Transverse colon (tissue), 4 donors: ENCODE measurements around the gene LSM7. TPM values are rescaled to one million over a fixed set of nuclear protein-coding genes. Genes with fewer than 3 reads are reported as not detected.

Experiments used
- DNase-seq: peaks from one replicate; pipeline ENCODE4 v3.0.0-alpha.2; 2019
- H3K27ac ChIP-seq, 4 donors: fragments of 200-600 bp; sonication (generic); 2 replicates each; pipeline ENCODE4 v1.5.1; 2016 to 2018; ENCODE audit warnings: inconsistent platforms in 4 of 4
- H3K27me3 ChIP-seq: fragments of 200-600 bp; sonication (generic); 2 replicates; pipeline ENCODE4 v1.5.1; 2017; ENCODE audit warnings: inconsistent platforms
- H3K36me3 ChIP-seq, 4 donors: fragments of 200-600 bp; sonication (generic); 2 replicates each; pipeline ENCODE4 v1.5.1; 2017 to 2019; ENCODE audit warnings: inconsistent platforms in 4 of 4
- H3K4me1 ChIP-seq, 4 donors: fragments of 200-600 bp; sonication (generic); 2 replicates each; pipeline ENCODE4 v1.5.1; 2017 to 2020; ENCODE audit warnings: inconsistent platforms in 4 of 4
- H3K4me3 ChIP-seq, 4 donors: fragments of 200-600 bp; sonication (generic); 1 replicate in 1 of 4; 2 replicates in 3 of 4; pipeline versions ENCODE4 v1.5.1 to v1.6.1; 2017 to 2019; ENCODE audit warnings: inconsistent platforms in 4 of 4
- H3K9me3 ChIP-seq, 2 donors: fragments of 200-600 bp; sonication (generic); 2 replicates each; pipeline ENCODE4 v1.5.1; 2017 to 2019; ENCODE audit warnings: inconsistent platforms in 2 of 2
- EP300 ChIP-seq: sonication (generic); formaldehyde crosslinking; IDR thresholded peaks from one replicate; pipeline ENCODE4 v1.6.1; 2017; ENCODE audit warnings: antibody characterized with exemption, low read depth
- POLR2A ChIP-seq: fragments of 450-650 bp; IDR thresholded peaks from one replicate; pipeline ENCODE4 v1.6.1; 2016; ENCODE audit warnings: antibody characterized with exemption, mild to moderate bottlenecking, moderate library complexity
- POLR2AphosphoS5 ChIP-seq, 3 donors: sonication (generic); formaldehyde crosslinking; IDR thresholded peaks; one replicate each; pipeline ENCODE4 v1.6.1; 2016; ENCODE audit warnings: antibody characterized with exemption in 3 of 3
- WGBS, 2 donors: methylation state at CpG; one replicate each; pipeline ENCODE4 v1.1.5; 2018; ENCODE audit warnings: low coverage in 1 of 2; 5-methylcytosine and 5-hydroxymethylcytosine counted together
- in situ Hi-C, 4 donors: fragments of 200-750 bp; cut with MboI; loops; one replicate each; pipeline versions ENCODE4 v1.15.0 to v1.15.1; 2017; ENCODE audit warnings: low sequenced_read_pairs in 3 of 4, low pct_ligation_motif_present in 1 of 4, low pct_unique_long_range_greater_than_20kb in 1 of 4
- intact Hi-C: fragments of 100-400 bp; cut with DNase I; formaldehyde crosslinking; loops from one replicate; pipeline ENCODE4 v1.15.1; 2023; ENCODE audit warnings: low total_unique reads
- total RNA-seq, 4 donors: library from RNA; depleted of rRNA; stranded (reverse); fragments of >200 nt; gene quantifications; one replicate each; pipeline ENCODE4 v1.1.0, GENCODE V29; 2016
- TF ChIP-seq, protein P1 (sequence below), 5 experiments: fragments of 200-600 bp in 3 of 5; fragments of 450-650 bp in 2 of 5; sonication (generic) in 3 of 5; IDR thresholded peaks; 1 replicate in 2 of 5; 2 replicates in 3 of 5; pipeline ENCODE4 v1.5.1; 2016 to 2017; ENCODE audit warnings: antibody characterized with exemption in 5 of 5, inconsistent platforms in 3 of 5, mild to moderate bottlenecking in 2 of 5, moderate library complexity in 1 of 5

The LSM7 gene
- total RNA-seq, 4 donors from 2014 or later, result 62.9 to 151 (median 132) TPM

DNA sequence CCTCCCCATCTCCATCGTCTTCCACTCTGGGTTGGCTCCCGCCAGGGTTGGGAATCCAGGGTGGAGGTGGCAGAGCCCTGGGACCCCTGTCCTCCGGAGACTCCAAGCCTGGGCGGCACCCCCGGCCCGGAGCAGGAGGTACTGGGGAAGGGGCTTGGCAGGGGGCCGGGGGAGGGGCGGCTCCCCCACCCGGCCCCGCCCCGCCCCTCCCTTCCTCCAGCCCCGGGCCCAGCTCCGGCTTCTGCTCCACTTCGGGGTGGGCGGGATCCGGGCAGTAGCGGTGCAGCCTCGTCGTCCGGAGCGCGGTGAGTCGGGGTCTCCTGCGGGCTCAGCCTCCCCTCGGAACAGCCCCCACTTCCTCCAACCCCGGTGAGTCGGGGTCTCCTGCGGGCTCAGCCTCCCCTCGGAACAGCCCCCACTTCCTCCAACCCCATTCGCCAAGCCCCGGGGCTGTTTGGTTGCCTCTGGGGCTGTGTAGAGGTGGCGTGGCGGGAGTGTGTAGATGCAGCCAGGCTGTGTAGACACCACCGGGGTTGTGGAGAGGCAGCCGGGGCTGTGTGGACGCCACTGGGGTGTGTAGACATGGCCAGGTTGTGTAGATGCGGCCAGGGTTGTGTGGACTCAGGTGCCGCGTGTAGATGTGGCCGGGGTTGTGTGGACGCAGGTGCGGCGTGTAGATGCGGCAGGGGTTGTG, 31.8 kb upstream of the LSM7 start, which contains the start of gene TMPRSS9:
Gene TMPRSS9 (plus strand): TSS at position 274 of the 694 bp plus-strand sequence. CDS start 29,521 bp downstream, outside the sequence.
- Histone ChIP-seq H3K4me1 (peaks cover 0 to 4% (median 0%) of the 10 kb centered on the region in 4 donors), H3K27ac (no peak within 1 kb of the TSS), H3K4me3 (no peak within 1 kb of the TSS), H3K9me3 (no peaks in the 10 kb centered on the region), H3K36me3 (no peaks in the 10 kb centered on the region), H3K27me3 (peaks cover 58% of the 10 kb centered on the region)
- in situ Hi-C loops, result no loop called here
- TF ChIP-seq POLR2AphosphoS5 (IDR thresholded peaks at IDR 0.05), result no peak
- TF ChIP-seq, protein P1, sequence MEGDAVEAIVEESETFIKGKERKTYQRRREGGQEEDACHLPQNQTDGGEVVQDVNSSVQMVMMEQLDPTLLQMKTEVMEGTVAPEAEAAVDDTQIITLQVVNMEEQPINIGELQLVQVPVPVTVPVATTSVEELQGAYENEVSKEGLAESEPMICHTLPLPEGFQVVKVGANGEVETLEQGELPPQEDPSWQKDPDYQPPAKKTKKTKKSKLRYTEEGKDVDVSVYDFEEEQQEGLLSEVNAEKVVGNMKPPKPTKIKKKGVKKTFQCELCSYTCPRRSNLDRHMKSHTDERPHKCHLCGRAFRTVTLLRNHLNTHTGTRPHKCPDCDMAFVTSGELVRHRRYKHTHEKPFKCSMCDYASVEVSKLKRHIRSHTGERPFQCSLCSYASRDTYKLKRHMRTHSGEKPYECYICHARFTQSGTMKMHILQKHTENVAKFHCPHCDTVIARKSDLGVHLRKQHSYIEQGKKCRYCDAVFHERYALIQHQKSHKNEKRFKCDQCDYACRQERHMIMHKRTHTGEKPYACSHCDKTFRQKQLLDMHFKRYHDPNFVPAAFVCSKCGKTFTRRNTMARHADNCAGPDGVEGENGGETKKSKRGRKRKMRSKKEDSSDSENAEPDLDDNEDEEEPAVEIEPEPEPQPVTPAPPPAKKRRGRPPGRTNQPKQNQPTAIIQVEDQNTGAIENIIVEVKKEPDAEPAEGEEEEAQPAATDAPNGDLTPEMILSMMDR (IDR thresholded peaks at IDR 0.05), result no peak
- no peak for TF ChIP-seq POLR2A
- no peak for TF ChIP-seq EP300
- DNase-seq, result no peak
- WGBS, 2 donors, result 16 to 23% methylated on average over 5 to 29 of the region's 44 CpGs
- intact Hi-C loops, result no loop called here

DNA sequence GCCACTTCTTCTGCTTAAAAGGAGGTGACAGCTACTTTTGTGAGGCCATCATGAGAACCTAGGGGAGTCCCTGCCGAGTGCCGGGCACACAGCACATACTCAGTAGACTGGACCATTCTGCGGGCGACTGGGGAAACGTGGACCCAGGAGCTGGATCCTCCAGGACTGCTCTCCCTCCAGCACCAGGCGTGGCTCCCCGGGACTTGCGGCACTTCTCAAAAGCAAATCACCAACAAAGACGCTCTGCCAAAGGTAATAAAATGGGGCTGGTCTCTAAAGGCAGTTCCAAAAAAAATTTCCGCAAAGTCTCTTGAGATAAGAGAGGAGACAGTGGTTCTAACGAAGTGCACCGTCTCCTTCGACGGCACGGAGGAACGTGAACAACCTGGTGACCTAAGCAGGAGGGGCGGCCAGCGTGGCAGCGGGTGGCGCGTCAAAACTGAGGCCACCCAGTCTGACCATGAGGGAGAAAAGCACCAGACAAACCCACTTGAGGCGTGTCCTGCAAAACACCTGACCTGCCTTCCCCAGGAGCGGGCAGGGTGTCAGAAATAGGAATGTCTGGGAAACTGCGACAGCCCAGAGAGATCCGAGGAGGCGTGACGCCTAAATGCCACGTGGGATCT, 30.3 kb upstream of the LSM7 start:
- TF ChIP-seq, protein P1 (IDR thresholded peaks at IDR 0.05), result no peak
- TF ChIP-seq POLR2A, result no peak
- TF ChIP-seq POLR2AphosphoS5 (IDR thresholded peaks at IDR 0.05), result no peak
- TF ChIP-seq EP300, result no peak
- Histone ChIP-seq H3K4me1 (peaks cover 0 to 4% (median 0%) of the 10 kb centered on the region in 4 donors), H3K27me3 (peaks cover 44% of the 10 kb centered on the region), H3K36me3 (peaks cover 0 to 4% (median 0%) of the 10 kb centered on the region in 4 donors), H3K27ac (no peak overlapping the region), H3K9me3 (no peaks in the 10 kb centered on the region), H3K4me3 (no peak overlapping the region)
- 37 to 47% methylated on average over 9 to 28 of the region's 28 CpGs for WGBS, 2 donors
- no peak for DNase-seq
- in situ Hi-C loops, result no loop called here
- intact Hi-C loops, result no loop called here

DNA sequence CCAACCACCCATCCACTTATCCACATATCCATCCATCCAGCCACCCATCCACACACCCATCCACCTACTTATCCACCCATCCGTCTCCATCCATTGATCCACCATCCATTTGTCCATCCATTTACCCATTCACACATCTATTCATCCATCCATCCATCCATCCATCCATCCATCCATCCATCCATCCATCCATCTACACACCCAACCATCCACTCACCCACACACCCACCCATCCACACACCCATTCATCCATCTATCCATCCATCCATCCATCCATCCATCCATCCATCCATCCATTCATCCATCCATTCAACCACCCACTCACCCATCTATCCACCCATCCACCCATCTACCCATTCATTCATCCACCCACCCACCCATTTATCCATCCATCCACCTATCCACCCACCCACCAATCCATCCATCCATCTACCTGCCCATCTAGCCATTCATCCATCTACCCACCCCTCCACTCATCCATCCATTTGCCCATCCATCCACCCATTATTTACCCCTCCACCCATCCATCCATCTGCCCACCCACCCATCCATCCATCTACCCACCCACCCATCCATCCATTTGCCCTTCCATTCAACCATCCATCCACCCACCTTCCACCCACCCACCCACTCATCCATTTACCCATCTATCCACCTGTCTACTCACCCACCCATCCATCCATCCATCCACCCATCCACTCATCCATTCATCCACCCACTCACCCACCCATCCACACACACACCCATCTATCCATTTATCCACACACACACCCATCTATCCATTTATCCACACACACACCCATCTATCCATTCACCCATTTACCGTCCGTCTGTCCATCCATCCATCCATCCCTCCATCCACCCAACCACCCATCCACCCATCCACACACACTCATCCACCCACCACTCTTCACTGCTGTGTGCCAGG, 29.2 kb upstream of the LSM7 start:
- in situ Hi-C loops (no loop called here), intact Hi-C loops (no loop called here)
- Histone ChIP-seq H3K9me3 (no peaks in the 10 kb centered on the region), H3K27ac (no peak overlapping the region), H3K36me3 (peaks cover 0 to 4% (median 2%) of the 10 kb centered on the region in 4 donors), H3K4me3 (no peak overlapping the region), H3K27me3 (peaks cover 34% of the 10 kb centered on the region), H3K4me1 (peaks cover 0 to 4% (median 0%) of the 10 kb centered on the region in 4 donors)
- WGBS, 2 donors, result 90 to 100% methylated on average over 1 to 3 of the region's 3 CpGs
- TF ChIP-seq POLR2AphosphoS5 (IDR thresholded peaks at IDR 0.05) (no peak), POLR2A (no peak), EP300 (no peak)
- TF ChIP-seq, protein P1 (IDR thresholded peaks at IDR 0.05), result no peak
- DNase-seq, result no peak
